ENCODE results near the gene JAK1.

DNA sequence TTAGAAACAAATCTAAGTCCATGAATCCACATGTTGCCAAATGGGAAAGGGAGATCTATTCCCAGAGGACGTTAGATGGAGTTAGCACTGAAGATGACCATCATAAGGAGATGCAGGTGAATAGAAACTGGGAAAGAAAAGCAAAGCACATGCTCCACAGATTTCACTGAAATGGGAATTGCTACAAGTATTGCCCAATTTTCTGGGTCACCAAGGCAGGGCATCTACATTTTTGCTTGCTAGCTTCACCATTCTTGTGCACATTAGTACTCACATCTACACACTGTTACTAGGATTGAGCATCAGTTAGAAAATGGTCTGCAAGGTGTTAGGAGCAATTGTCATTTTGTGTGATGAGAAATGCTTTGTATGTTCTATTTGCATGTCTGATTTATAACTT, 99.1 kb downstream of the JAK1 start:
- TF ChIP-seq, protein P1, sequence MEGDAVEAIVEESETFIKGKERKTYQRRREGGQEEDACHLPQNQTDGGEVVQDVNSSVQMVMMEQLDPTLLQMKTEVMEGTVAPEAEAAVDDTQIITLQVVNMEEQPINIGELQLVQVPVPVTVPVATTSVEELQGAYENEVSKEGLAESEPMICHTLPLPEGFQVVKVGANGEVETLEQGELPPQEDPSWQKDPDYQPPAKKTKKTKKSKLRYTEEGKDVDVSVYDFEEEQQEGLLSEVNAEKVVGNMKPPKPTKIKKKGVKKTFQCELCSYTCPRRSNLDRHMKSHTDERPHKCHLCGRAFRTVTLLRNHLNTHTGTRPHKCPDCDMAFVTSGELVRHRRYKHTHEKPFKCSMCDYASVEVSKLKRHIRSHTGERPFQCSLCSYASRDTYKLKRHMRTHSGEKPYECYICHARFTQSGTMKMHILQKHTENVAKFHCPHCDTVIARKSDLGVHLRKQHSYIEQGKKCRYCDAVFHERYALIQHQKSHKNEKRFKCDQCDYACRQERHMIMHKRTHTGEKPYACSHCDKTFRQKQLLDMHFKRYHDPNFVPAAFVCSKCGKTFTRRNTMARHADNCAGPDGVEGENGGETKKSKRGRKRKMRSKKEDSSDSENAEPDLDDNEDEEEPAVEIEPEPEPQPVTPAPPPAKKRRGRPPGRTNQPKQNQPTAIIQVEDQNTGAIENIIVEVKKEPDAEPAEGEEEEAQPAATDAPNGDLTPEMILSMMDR (IDR thresholded peaks at IDR 0.05) = no peak
- TF ChIP-seq POLR2A (IDR thresholded peaks at IDR 0.05) = no peak

Measured in breast epithelium (tissue), 3 donors.